Measurements from ENCODE around the gene MOB3A.

The MOB3A gene

DNA sequence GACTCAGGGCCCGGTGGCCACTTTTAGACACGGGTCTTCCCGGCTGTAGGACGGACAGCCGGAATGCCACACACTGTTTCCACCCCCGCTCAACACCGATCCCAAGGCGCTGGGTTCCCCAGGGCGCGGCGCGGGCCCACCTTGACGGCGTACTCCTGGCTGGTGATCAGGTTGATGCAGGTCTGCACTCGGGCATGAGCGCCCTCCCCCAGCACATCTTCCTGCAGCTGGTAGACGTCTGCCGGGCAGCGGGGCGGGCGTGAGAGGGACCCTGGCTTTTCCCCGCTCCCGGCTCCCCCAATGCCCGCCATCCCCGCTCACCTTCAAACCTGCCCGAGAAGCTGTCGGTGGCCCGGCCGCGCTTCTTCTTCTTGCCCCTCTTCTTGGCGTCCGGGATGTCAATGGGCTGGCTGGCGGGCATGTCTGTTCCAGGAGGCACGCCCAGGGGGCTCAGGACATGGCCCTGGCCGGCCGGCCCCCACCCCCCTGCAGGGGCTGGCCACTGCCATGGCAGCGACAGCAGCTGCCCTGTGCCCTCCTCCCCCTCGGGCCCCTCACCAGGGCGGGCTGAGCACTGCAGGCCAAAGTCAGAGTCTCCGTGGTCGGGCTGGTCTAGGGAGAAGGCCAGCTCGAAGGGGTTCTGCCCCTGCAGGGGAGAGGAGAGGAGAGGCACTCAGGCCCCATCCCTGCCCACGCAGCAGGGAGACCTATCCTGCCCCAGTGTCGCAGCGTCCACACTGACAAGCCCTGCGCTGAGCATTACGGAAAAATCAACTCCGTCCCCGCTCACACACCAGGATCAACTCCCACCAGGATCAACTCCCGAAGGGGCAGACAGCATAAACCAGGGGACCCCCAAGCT lies 49.8 kb downstream of the MOB3A start:
- DNase-seq (ENCODE audit: low read depth in 2 of 2) = no peak

DNA sequence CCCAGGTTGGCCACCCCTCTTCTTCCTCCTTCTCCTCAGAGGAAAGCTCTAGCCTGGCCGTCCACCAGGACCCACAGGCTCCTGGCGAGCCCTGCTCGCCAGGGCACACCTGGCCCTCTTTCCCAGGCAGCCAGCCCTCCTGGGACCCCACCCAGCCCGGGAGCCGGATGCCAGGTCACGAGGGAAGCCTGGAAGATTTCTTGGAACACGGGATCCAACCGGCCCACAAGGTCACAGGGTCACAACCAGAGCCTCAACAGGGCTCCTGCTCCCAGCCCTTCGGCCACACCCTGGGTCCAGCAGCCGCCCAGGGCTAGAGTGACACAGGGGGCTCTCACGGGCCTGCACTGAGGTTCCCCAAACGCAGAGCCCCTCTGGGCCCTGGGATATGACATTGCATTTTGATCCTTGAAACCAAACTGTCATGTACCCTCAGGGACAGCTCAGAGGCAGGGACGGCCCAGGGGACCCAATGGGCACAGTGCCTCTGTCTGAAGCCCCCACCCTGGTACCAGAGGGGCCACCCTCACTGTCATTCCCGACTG lies 50.6 kb downstream of the MOB3A start:
- no peak for DNase-seq (ENCODE audit: low read depth in 2 of 2)

DNA sequence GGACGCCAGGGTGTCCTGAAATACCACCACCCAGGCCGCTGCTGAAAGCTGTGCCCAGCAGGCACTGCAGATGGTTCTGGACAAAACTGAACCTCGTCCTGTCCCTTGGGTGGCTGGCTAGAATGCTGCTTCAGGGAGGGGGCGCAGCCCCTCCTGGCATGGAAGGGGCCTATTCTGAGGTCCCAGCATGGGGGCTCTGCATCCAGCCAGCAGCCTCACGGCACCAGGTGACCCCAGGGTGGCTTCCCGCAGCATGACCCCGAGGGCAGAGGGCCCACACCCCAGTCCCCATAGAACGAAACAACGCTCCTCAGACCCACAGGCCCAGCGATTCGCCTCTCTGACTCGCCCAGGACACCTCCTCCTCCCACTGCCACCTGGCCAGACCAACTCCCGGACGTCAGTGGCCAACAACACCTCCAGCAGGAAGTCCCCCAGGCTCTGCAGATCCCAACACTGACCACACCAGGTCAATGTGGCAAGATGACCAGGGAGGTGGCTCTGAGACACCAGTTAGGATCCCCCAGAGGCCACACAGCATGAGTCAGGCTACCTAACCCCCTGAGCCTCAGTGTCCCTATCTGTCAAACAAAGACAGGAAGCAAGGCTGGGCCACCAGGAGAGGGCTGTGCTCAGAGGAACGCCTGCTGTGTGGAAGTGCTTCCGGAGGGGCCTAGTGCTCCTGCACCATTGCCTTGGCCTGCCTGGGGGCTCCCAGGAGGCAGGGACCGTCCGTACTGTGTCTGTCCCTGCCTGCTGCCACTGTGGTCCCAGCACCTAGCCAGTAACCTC lies 51.2 kb downstream of the MOB3A start:
- DNase-seq (ENCODE audit: low read depth in 2 of 2) = no peak

DNA sequence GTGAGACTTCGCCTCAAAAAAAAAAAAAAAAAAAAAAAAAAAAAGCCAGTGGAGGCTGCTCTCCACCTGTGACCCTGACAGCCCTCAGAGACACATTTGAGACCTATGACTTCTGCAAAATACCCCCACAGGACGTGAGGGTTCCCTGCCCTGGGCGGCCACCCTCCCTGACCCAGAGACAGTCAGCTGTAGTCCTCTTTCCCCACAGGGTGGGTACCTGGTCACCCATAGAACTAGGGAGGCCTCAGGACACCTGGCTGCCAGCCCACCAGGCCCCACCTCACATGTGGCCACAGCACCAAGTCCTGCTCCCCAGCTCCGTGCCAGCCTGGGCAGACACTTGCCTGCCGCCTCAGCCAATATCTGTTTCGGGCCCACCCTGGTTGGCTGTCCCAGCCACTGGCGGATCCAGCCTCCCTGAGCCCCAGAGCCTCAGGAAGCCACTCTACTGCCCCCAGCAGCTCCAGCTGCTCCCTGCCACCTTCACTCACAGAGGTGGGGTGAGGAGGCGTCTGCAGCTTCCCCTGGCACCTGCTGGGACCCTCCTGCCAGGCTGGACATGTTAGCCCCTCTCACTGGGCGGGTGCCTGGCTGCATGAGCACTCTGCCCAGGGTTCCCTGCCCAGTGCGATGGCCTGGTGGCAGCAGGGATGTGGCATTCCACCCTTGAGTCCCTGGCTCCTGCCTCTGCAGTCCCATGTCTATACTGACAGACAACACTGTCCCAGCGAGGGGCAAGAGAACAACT lies 52.0 kb downstream of the MOB3A start:
- DNase-seq (ENCODE audit: low read depth in 2 of 2) = no peak

DNA sequence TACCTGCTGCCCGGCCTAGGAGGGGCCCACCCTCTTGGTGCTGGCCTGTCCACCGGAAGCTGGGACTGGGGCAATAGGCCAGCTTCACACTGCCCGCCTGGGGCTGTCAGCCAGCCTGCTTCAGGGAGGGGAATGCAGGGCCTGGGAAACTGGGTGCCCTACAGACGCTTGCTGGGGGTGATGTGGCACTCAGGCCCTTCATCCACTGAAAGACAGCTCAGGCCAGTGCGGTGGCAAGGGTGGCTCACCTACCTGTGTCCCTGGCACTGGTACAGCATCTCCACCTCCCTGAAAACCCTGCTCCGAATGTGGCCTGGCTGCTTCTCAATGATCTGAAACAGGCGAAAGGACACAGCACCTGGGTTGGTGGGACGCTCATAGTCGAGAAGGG lies 52.9 kb downstream of the MOB3A start:
- DNase-seq (ENCODE audit: low read depth in 2 of 2) = no peak

DNA sequence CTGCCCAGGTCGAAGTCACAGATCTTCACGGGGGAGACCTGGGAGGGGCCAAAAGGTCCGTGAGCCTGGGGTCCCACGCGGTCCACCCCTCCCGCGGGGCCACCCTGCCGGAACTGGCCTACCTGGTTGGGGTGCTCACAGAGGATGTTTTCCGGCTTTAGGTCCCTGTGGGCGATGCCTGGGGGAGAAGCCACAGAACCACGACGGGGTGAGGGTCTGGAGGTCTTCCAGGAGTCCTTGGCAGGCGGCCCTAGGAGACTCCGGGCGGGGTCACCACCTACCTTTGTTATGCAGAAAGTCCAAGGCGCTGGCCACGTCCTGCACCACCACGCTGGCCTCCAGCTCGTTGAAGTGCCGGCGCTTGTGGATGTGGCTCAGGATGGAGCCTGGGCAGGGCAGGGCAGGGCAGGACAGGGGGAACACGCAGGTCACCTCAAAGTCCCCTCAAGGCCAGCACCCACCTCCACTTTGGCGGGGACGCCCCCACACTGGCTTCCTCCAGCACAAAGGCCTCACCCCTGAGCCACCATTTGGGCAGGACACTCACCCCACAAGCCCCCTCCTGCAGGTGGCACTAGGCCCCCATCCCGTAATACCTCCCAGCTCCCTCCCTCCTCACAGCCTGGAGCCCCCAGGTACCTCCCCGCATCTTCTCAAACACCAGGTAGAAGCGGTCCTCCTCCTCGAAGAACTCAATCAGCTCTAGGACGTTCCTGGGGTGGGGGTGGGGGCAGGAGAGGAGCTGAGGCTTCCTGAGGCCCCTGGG lies 53.5 kb downstream of the MOB3A start:
- DNase-seq (ENCODE audit: low read depth in 2 of 2) = no peak

DNA sequence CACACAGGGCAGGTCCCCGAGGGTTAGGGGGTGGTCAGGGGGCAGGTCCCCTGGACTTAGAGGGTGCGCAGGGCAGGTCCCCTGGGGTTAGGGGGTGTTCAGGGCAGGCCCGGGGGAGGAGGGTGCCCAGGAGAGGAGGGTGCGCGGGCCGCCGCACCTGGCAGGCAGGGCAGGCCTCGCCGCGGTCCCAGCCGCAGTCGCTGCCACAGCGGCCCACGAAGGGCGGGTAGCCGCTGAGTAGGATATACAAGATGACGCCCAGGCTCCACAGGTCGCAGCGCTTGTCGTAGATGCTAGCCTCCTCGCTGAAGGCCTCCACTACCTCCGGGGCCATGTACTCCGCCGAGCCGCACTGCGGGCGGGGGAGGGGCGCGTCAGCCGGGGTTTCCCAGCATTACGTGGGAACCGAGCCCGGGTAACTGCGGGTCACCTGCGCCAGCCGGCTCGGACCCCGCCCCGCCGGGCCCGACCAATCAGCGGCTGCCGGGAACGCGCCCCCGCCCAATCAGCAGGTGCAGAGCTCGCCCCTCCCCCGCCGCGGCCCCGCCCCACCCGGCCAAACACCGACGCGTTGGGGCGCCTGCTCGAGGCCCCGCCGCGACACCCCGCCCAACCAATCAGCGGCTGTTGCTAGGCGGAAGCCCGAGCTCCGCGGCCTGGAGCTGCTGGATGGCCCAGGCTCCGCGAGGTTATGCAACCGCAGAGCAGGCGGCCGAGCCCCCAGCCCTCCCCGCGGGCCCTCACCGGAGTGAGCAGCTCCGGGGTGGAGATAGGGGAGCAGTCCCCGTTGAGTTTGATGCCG lies 54.2 kb downstream of the MOB3A start:
- DNase-seq (ENCODE audit: low read depth in 2 of 2) = peak; percentile 99 to 100

DNA sequence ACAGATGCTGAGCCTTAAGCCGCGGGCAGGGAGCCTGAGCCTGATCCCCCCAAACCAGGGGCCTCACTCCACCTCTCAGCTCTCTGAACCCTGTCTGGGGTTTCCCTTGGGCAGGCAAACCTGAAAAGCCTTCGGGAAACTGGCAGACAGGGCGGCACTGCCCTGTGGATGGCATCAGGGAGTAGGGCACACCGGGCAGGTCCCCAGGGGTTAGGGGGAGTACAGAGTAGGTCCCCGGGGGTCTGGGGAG lies 54.8 kb downstream of the MOB3A start:
- DNase-seq (ENCODE audit: low read depth in 2 of 2) = no peak

DNA sequence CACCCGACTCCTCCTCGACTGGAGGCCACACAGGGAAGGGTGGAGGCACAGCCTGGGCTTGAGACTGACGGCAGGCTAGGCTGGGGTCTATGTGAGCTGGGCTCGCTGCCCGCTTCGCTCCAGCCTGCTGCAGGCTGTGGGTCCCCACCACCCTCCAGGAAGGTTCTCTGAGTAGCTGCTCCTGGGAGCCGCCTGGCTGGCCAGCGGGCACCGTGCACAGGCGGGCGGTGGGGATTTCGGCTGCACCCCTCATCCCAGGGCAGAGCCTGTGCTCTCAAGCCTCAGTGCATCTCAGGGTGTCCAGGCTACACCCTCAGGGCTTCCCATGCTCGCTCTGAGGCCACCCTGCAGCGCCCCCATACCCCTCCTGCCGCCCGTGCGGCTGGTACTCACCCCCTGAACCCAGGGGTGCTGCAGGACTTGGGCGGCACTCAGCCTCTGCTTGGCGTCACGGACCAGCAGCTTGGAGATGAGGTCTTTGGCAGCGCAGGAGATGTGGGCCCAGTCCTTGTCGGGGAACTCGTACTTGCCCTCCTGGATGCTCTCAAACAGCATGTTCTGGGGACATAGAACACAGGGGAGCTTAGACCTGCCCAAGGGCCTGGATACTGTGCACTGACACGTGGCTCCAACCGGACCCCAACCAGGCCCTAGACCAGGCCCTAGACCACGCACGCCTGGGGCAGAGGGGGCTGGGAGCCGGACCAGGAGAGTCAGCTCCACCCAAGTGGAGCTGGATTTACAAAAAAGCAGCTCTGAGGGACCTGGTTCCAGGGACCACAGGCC lies 55.3 kb downstream of the MOB3A start:
- DNase-seq (ENCODE audit: low read depth in 2 of 2) = no peak

DNA sequence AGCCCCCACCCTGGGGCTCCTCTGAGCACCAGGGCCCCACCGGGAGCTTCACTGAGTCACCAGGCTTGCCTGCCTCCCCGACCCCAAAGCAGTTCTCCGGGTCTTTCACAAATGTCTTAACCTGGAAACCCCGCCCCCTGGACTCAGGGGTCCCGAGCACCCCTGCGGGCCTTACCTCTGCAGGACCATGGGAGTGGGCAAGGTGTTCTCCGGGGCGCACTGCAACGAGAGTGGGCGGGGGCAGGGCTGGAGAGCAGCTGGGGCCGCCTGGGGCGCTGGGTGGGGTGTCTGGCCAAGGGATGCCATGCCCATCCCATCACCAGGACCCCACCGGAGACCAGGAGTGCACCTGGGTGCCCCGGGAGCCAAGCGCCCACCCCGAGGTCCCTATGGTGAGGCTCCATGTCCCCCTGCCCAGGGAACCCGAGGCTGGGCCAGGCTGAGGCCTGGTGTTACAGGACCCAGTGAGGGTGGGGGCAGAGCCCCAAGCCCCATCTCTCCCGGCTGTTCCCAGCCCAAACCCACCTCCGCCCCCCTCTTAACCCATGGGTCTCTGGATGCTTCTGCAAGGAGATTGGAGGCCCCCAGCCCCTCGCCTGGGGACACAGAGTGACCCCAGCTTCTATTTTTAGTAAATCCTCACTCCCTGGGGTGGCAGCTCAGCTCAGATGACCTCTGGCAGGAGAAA lies 56.0 kb downstream of the MOB3A start:
- no peak for DNase-seq (ENCODE audit: low read depth in 2 of 2)

DNA sequence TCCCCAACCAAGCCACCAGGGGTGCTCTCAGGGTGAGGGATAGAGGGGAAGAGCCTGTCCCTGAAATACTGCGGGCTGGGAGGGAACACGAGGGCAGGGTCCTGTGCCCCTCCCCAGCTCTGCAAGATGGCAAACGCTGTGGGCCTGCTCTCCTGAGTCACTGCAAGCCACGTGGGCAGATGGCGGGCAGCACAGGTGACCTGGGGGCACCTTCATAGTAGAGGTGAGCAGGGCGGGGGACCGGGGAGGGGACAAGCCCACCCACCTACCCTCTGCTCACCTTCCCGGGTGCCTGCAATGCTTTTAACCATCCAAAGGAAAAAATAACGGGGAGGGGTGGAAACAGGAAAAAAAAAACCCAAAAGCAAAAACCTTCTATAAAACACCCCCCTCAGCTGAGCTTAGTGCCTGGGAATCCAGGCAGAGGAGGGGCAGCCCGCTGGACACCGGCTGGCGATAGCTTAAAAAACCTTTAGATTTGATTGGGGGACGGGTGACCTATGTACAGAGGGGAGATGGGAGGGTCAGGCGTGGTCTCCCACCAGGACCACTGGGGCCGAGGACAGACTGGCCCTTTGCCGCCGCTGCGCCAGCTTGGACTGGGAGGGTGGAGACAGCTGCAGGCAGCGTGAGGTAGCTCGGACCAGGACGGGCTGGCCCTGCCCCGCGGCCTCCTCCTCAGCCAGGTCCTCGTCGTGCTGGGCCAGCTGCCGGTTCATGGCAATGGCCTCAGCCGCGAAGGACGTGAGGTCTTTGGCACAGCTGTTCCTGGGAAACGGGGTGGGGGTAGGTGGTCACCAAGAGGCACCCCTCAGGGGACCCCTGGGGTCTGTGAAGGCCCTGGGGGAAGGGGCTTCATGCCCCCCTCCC lies 56.8 kb downstream of the MOB3A start:
- DNase-seq (ENCODE audit: low read depth in 2 of 2) = no peak

DNA sequence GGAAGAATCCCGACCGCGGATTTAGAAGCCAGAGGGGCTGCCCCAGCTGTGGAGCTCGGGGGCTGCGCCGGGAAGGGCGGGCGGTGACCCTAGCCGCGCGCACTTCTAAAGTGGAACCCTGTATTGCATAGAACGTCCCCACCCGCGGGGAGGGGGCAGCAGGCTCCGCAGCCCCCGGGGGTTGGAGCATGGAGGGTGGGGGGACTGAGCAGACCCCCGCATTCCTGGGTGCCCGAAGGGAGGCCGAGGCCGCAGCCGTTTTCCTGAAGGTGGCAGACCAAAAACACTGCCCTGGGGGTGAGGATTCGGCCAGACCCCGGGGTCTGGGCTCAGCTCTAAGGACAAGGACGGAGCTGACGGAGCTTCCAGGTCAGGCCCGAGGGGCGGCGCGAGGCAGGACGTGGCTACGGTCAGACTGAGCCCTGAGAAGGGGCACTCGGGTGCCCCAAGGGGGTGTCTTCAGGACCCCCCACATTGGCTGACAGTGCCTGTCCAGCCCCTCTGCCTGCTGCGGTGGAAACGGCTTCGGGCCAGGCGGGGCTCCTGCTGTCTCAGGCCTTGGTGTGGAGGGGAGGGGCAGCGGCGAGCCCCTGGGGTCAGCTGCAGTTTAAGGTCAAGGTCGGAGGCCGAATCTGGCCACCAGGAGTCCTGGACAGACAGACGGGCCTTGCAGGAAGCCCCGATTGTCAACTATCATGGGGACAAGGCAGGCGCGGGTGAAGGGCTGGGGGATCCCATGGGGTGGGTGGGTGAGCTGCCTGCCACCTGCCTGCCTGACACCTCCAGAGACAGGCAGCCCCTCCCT lies 57.6 kb downstream of the MOB3A start:
- no peak for DNase-seq (ENCODE audit: low read depth in 2 of 2)

DNA sequence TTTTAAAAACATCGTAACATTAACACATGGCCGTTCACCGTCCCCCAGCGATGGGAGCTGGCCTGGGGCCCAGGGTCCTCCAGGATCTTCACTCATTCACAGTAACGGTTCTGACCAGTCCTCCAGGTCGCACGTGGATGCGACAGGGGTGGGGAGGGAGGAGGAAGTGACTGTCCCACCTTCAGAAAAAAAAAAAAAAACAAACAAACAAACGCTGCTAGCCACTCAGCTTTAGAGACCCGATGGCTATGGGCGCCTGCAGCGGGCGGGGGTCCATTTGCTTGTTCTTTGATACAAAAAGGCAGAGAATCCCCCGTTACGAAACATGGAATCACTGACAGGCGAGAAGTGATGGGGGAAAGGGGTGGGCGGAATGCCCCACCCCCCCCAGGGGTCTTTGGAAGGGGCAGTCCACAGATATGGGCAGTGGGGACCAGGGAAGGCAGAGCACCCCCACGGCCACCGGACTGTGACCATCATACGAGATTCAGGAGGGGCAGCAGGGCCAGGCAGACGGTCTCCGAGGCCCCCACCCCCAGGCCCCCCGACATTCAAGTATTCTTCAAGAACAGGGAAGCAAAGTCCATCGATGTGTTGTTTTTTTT lies 58.4 kb downstream of the MOB3A start:
- DNase-seq (ENCODE audit: low read depth in 2 of 2) = no peak

DNA sequence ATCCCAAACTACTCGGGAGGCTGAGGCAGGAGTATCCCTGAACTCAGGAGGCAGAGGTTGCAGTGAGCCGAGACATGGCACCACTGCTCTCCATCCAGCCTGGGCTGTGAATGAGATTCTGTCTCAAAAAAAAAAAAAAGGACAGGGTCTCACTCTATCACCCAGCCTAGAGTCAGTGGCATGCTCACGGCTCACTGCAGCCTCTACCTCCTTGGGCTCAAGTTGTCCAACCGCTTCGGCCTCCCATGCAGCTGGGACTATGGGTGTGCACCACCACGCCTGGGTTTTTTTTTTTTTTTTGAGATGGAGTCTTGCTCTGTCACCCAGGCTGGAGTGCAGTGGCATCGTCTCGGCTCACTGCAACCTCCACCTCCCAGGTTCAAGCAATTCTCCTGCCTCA lies 59.7 kb downstream of the MOB3A start:
- no peak for DNase-seq (ENCODE audit: low read depth in 2 of 2)

DNA sequence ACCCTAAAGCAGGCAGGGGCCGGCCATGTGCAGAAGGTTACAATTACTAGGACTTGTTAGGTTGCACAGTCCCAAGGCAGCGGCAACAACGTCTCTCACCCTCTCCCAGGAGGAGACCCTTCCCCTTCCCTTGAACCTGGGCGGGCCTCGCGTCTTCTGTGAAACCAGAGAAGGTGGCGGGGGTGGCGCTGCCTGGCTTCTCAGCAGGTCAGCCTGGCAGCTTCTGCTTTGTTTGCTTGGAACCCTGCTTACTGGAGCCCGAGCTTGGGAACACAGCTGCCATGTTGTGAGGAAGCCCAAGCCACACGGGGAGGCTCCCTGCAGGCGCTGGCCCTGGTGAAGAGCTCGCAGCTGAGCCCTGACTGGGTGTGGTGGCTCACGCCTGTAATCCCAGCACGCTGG lies 60.5 kb downstream of the MOB3A start:
- DNase-seq (ENCODE audit: low read depth in 2 of 2) = no peak

DNA sequence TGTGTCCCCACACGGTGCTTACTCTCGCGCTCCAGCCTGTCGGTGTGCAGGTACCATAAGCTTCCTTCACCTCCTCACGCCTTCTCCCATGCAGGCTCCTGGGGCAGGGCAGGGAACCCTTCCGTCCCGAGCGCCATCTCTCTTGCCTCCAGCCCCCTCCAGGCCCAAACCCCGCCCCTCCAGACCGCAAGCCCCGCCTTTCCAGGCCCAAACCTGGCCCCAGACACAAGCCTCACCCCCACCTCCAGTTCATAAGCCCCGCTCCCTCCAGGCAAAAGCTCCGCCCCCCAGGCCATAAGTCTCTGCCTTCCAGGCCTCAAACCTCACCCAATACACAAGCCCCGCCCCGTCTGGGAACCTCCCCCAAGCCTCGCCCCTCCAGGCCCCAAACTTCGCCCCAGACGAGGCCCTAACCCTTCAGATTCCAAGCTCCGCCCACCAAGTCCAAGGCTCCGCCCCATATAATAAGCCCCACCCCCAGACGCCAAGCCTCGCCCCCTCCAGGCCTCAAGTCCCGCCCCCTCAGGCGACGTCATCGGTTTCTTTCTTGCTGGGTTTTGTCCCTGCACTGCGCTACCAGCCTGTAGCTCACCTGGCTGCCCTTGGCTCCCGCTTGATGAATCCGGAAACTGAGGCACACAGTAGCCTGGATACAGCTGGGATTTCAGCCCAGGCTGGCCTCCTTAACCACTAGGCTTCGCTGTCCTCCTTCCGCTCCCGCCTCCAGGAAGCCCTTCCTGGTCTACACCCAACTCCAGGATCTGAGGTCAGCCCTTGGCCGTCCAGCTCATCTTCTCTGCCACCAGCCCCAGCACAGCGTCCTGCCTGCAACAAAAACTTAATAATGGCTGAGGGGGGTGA lies 61.2 kb downstream of the MOB3A start:
- peak; percentile 50 to 81 for DNase-seq (ENCODE audit: low read depth in 2 of 2)
